NCI-H748 (cell line): ENCODE data around the gene CABP4.
"Not testable (repeated sequence)": the region's sequence is repeated elsewhere in the genome, so short reads cannot be mapped to it uniquely, and the experiment has no call there.

ENCODE experiments used
- DNase-seq: peaks from one replicate; lab custom pipeline; 2025; ENCODE audit not compliant: unreplicated experiment; lab: John Stamatoyannopoulos, UW

Gene CABP4

DNA sequence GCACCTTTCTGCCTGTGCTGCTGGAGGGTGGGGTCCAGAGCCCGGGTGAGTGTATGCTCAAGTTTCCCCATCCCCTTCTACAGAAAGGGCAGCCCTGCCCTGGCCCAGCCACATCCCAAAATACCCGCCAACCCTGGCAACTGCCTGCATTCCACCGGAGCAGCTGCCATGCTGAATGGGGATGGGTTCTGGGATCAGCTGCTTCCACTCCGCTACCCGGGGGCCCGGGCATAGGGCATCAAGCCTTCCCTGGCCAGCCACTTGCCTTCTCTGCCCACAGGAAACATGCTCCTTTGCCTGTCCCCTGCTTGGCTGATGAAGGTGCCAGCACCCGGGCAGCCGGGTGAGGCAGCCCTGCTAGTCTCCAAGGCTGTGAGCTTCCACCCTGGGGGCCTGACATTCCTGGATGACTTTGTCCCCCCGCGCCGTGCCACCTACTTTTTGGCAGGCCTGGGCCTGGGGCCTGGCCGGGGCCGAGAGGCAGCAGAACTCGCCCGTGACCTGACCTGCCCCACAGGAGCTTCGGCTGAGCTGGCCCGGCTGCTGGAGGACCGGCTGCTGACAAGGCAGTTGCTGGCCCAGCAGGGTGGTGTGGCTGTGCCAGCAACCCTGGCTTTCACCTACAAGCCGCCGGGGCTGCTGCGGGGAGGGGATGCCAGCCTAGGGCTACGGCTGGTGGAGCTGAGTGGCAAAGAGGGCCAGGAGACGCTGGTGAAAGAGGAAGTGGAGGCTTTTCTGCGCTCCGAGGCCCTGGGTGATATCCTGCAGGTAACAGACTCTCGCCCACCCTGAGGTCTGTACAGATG is 36.5 kb upstream of the CABP4 start:
- DNase-seq = no peak

DNA sequence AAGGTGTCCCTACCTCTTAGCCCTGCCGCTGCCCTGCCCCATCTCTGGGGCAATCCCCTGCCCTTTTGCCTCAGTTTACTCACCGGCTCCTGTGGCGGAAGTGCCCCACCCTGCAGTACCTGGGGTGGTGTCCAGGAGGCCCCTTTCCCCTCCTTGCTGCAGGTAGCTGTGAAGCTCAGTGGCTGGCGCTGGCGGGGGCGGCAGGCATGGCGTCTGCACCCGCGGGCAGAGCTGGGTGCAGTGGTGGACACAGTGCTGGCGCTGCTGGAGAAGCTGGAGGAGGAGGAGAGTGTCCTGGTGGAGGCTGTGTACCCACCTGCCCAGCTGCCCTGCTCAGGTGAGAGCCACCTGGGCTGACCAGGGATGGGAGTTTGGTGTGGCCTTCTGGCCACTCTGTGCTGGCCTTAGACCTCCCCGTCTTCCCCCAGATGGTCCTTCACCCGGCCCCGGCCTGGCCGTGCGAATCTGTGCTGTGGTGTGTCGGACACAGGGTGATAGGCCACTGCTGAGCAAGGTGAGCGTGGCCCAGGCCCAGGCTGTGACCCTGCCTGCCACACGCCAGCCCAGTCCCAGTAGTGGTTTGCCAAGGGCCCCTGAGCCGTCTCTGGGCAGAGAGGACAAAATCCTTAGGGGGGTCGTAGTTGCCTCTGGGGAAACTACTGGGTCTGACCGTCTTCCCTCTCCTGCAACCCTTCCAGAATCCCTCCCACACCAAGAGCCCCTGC is 35.7 kb upstream of the CABP4 start:
- DNase-seq = no peak

DNA sequence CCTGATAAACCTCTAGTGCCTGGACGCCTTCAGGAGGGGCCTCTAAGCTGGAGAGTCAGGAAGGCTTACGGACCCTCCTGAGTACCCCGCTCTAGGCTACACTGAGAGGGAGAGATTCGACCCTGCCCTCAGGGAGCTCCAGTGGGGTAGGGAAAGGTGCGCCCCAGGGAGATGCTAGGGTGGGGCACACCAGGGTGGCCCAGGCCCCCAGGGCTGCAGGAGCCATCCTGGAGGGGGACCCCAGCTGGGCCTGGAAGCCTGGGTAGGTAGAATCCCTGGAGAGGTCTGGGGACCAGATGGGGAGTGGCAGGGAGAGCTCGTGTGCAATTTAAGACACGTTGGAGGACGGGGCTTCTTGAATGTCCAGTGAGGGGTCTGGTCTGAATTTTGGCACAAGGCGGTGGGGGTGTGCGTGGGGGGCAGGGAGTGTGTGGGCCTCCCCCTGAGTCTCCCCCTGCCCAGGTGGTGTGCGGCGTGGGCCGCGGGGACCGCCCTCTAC is 35.0 kb upstream of the CABP4 start:
- no peak for DNase-seq

DNA sequence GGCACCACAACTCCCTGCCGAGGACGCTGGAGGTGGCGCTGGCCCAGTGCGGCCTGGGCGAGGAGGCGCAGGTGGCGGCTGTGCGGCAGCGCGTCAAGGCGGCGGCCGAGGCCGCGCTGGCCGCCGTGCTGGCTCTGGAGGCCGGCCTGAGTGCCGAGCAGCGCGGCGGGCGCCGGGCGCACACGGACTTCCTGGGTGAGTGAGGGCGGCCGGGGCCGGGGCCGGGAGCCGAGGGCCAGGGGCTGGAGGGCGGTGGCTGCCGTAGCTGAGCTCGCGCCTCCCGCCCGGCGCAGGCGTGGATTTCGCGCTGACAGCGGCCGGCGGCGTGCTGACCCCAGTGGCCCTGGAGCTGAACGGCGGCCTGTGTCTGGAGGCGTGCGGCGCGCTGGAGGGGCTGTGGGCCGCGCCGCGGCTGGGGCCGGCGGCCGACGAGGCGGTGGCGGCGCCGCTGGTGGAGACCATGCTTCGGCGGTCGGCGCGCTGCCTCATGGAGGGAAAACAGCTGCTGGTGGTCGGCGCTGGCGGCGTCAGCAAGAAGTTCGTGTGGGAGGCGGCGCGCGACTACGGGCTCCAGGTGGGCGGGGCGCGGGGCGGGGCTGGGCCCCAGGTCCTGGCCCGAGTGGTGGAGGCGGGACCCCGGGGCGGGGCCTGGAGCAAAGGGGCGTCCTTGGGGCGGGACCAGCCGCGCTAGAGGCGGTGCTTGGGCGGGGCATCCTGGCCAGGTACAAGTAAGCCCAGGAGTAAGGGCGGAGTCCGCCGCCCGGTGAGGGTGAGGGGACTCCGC is 34.3 kb upstream of the CABP4 start:
- peak; percentile 92 for DNase-seq

DNA sequence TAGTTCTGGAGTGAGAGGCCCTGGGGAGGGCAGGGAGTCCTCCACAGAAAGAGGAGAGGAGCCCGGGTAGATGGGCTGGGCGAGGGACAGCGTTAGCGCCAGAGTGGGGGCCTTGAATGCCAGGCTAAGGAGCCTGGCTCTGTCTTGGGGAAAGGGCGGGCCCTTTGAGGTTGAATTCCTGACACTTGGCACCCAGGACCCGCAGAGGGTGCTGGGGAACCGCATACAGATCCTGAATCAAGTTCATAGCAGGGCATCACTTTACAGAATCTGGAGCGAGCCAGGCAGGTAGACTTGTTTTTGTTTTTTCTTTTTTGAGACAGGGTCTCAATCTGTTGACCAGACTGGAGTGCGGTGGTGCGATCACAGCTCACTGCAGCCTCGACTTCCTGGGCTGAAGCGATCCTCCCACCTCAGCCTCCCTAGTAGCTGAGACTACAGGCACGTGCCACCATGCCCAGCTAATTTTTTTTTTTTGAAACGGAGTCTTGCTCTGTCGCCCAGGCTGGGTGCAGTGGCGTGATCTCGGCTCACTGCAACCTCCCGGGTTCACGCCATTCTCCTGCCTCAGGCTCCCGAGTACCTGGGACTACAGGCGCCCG is 33.6 kb upstream of the CABP4 start:
- no peak for DNase-seq

DNA sequence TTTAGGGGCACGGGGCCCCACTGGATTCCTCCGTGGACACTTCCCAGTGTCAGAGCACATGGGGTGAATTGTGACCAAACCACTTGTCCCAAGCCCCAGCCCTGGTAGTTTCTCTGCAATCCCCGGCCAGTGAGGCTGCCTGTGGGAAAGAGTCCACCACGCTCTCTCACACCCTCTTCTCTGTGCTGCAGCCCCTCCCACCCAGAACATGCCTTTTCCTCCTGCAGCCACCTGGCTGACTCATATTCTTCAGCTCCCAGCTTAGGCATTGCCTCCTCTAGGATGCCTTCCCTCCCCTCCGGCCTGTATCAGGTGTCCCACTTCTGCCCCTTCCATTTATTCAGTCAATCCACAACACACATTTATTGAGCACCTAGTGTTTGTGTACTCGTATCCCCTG is 32.3 kb upstream of the CABP4 start:
- no peak for DNase-seq

DNA sequence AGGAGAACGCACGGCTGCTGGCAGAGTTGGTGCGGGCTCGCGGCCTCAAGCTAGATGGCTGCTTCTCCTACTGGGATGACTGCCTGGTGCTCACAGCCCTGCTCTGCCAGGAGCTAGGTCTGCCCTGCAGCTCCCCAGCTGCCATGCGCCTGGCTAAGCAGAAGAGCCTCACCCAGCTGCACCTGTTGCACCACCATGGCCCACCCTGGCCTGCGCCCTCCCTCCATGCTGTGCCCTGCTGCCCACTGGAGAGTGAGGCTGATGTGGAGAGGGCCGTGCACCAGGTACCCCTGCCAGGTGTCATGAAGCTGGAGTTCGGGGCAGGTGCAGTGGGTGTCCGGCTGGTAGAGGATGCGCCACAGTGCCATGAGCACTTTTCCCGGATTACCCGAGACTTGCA is 31.7 kb upstream of the CABP4 start:
- no peak for DNase-seq

DNA sequence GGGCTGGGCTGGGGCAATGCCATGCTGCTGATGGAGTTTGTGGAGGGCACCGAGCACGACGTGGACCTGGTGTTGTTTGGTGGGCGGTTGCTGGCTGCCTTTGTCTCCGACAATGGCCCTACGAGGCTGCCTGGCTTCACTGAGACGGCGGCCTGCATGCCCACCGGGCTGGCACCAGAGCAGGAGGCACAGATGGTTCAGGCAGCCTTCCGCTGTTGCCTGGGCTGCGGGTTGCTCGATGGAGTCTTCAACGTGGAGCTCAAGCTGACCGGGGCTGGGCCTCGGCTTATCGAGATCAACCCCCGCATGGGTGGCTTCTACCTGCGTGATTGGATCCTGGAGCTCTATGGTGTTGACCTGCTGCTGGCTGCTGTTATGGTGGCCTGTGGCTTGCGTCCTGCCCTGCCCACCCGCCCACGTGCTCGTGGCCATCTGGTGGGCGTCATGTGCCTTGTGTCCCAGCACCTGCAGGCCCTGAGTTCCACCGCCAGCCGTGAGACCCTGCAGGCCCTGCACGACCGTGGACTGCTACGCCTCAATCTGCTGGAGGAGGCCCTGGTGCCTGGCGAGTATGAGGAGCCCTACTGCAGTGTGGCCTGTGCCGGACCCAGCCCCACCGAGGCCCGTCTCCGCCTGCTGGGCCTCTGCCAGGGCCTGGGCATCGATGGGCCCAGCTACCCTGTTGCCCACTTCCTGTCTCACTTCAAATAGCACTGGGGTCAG is 31.1 kb upstream of the CABP4 start:
- no peak for DNase-seq

DNA sequence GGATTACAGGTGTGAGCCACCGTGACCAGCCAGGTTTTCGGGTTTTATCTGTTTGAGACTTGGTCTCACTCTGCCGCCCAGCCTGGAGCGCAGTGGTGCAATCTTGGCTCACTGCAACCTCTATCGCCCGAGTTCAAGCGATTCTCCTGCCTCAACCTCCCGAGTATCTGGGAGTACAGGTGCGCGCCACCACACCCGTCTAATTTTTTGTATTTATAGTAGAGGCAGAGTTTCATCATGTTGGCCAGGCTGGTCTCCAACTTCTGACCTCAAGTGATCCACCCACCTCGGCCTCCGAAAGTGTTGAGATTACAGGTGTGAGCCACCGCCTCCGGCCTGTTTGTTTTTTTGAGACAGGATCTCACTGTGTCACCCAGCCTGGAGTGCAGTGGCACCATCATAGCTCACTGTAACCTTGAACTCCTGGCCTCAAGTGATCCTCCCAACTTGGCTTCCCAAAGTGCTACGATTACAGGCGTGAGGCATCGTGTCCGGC is 27.7 kb upstream of the CABP4 start:
- not testable (repeated sequence) for DNase-seq

DNA sequence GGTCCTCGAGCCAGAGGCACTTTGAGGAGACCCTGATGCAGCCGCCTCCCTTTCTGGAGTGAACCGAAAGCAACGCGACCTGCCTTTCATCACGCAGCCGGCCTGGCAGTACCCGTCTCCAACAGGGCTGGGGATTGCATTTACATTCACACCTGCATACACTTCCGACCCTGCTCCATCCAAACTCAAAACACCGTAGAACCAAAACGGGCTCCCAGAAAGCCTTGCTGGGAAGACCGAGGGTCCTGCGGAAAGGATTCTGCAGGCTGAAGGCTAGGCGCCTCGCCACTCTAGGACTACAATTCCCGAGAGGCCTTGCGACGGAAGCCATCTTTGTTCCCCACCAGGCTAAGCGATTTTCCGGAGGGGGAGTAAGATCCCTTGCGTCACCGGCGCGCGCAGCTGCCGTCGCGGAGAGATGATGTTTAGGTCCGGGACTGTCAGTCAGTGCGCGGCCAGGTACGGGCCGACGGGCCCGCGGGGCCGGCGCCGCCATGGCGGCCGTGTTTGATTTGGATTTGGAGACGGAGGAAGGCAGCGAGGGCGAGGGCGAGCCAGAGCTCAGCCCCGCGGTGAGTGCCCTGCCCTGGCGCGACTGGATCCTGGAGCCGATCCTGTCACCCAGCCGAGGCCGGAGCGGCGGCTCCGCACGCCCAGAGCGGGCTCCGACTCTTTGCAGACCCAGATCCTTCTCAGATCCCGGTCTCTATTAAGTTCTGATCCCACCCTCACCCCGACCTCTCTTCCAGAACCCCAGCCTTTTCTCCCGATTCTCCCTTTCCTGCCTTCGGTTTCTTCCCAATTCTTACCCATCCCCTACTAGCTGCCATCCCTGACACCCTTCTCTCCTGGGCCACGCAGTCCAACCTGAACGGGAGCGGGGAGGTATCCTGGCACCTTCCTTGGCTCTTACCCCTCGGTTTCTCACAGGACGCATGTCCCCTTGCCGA is 26.8 kb upstream of the CABP4 start, which contains the start of gene RPS6KB2:
Gene RPS6KB2 (plus strand): TSS at position 443 of the 950 bp plus-strand sequence. CDS start 52 bp downstream, at position 495.
- peak; percentile 98 for DNase-seq

DNA sequence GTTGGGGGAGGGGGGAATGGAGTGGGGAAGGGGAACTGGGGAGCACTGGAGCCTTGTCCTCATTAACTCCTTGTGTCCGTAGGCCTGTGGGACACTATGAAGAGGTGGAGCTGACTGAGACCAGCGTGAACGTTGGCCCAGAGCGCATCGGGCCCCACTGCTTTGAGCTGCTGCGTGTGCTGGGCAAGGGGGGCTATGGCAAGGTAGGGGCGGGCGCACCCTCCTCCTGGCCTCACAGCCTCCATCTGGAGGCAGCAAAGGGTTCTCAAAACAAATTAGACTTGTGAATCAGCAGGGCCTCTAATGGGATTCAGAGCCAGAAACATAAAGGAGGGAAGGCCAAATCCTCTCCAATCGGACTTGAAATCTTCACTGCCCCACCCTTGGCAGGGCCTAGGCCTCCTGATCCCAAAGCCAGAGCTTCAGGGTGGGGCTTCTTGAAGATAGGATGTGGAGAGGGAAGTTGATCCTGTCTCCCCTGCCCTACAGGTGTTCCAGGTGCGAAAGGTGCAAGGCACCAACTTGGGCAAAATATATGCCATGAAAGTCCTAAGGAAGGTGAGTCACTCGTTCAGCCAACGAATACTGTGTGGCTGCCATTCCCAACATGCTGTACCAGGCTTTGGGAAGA is 26.0 kb upstream of the CABP4 start:
- no peak for DNase-seq

DNA sequence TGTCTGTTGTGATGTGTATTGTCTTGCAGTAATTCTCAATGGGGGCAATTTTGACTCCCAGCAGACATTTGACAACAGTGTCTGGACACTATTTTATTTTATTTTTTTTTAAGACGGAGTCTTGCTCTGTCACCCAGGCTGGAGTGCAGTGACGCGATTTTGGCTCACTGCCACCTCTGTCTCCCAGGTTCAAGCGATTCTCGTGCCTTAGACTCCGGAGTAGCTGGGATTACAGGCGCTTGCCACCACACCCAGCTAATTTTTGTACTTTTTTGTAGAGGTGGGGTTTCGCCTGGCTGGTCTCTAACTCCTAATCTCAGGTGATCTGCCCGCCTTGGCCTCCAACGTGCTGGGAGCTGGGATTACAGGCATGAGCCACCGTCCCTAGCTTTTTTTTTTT is 25.4 kb upstream of the CABP4 start:
- no peak for DNase-seq

DNA sequence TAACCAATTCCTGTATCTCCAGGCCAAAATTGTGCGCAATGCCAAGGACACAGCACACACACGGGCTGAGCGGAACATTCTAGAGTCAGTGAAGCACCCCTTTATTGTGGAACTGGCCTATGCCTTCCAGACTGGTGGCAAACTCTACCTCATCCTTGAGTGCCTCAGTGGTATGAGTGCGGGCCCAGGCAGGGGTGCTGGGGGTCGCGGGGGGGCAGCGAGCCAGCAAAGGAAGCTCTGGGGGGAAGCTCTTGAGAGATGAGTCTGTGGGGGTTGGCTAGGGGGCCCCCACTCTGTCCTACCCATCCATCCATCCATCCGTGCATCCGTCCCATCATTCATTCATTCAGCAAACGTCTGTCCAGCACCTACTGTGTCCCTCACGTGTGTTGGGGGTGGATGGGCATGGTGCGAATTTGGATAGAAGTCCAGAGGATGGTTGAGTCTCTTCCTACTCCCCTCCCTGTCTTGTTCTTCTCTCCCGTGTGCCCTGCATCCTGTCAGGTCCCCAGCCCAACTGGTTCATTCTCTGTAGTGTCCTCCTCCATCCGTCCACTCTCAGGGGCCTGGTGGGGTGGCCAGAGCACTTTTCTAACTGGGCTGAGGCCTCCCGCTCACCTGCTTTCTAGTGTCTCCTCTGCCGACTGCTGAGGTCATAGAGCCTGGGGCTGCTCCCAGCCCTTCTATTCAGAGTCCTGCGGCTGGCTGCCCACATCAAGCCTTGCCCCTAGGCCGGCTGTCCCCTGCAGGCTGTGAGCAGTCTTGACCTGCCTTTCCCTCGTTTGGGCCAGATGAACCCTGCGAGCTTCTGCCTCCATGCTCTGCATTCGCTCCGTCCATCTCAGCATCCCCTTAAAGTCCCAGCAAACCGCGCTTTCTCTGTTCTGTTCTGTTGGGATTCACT is 23.6 kb upstream of the CABP4 start:
- DNase-seq = no peak

DNA sequence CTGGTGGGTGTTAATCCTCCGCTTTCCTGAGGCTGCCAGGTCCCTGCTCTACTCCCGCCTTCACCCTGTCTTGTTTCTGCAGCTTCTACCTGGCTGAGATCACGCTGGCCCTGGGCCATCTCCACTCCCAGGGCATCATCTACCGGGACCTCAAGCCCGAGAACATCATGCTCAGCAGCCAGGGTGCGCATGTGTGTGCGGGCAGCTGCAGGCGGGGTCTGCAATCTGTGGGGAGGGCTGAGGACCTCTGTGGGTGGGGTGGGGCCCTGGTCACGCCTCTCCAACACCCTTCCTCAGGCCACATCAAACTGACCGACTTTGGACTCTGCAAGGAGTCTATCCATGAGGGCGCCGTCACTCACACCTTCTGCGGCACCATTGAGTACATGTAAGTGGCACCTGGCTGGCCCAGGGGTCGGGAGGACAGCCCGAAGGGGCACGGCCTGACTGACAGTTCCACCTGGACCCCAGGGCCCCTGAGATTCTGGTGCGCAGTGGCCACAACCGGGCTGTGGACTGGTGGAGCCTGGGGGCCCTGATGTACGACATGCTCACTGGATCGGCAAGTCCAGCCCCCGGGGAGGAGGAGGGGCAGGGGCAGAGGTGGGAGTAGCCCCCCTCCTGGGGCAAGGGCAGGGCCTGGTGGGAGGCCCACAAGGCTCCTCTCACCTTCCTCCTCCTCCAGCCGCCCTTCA is 22.4 kb upstream of the CABP4 start:
- no peak for DNase-seq

DNA sequence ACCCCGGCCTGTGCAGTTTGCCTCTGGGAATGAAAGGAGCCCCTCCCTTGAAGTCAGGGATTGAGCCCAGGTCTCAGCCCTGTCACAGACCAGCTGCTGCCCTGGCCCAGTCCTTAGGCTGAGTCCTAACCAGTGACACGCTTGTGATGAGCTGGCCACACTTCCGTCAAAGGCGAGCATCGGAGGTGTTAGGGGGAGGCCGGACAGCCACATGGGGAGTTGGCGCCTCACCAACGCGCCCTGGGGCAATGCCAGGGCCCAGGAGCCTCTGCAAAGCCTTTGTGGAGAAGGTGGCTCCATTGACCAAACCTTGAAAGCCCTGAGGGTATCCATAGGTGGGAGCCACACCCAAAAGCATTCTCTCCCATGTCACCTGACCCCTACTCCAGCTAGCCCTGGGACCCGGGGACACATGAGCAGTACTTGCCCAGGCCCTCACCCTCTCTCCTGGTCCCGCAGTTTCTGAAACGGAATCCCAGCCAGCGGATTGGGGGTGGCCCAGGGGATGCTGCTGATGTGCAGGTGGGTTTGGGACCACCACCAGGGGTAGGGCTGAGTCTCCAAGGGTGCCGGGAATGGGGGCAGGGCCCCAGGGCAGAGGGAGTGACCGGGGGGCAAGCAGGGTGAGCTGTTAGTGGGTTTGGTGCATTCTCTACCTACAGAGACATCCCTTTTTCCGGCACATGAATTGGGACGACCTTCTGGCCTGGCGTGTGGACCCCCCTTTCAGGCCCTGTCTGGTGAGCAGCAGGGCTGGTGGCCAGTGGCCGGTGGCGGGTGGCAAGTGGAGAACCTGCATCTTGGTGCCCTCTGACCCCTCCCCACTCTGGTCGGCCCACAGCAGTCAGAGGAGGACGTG is 21.4 kb upstream of the CABP4 start:
- no peak for DNase-seq

DNA sequence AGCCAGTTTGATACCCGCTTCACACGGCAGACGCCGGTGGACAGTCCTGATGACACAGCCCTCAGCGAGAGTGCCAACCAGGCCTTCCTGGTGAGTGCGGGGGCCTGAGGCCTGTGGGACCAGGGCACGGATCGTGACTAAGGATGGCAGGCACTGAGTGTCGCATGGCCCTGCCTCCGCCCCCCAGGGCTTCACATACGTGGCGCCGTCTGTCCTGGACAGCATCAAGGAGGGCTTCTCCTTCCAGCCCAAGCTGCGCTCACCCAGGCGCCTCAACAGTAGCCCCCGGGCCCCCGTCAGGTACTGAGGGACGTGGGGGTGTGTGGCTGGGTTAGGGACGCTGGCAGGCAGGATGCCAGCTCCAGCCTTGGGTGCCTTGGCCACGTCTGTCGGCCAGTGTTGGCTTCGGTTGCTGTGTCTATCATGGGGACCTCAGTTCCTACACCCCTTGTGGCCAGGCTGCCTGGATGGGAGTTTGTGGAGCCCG is 20.7 kb upstream of the CABP4 start:
- no peak for DNase-seq
